ENCODE measurements around the gene TTC4.
"Not testable (repeated sequence)": the region's sequence is repeated elsewhere in the genome, so short reads cannot be mapped to it uniquely, and the experiment has no call there.

The TTC4 gene

DNA sequence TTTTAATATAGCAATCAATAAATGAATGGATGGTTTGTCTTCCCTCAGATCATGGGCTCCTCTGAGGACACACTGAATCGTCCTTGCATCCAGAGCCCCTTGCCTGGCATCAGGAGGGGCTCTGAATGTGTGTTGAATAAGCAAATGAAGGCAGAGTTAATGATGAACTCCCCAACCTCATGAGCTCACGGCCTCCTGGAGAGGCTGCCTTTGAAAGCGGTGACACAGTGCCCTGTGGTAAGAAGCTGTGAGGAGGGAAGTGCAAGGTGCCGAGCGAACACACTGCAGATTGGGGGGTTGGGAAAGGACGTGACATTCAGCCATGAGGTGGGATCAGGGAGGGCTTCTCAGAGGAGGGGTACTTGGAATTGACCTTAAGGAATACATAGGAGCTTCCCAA, 51.9 kb downstream of the TTC4 start:
- FAIRE-seq (no peak), DNase-seq (ENCODE audit: insufficient read length, low spot score) (no peak)
- TF ChIP-seq, protein P1, sequence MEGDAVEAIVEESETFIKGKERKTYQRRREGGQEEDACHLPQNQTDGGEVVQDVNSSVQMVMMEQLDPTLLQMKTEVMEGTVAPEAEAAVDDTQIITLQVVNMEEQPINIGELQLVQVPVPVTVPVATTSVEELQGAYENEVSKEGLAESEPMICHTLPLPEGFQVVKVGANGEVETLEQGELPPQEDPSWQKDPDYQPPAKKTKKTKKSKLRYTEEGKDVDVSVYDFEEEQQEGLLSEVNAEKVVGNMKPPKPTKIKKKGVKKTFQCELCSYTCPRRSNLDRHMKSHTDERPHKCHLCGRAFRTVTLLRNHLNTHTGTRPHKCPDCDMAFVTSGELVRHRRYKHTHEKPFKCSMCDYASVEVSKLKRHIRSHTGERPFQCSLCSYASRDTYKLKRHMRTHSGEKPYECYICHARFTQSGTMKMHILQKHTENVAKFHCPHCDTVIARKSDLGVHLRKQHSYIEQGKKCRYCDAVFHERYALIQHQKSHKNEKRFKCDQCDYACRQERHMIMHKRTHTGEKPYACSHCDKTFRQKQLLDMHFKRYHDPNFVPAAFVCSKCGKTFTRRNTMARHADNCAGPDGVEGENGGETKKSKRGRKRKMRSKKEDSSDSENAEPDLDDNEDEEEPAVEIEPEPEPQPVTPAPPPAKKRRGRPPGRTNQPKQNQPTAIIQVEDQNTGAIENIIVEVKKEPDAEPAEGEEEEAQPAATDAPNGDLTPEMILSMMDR (IDR thresholded peaks at IDR 0.05; ENCODE audit: insufficient read depth, missing control alignments), result no peak

DNA sequence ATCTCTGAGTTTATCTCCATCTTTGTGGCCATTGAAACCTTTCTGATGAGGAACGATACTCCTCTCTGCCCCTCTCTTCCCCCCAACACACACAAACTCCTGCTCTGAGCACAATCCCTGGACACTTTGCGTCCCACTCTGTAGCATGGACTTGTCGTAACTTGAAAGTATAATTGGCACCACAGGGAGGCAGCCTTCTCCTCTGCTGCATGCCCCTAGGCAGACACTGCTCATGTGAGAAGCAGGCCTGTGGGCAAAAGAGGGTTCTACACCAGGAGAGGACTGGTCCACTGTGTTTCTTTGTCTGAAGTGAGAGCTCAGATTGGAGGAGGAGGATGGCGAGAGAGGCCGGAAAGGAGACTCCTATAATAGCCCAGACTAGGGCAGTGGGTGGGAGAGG, 52.4 kb downstream of the TTC4 start:
- no peak for DNase-seq (ENCODE audit: insufficient read length, low spot score)
- FAIRE-seq, result no peak
- TF ChIP-seq, protein P1 (IDR thresholded peaks at IDR 0.05; ENCODE audit: insufficient read depth, missing control alignments), result peak; percentile 47

DNA sequence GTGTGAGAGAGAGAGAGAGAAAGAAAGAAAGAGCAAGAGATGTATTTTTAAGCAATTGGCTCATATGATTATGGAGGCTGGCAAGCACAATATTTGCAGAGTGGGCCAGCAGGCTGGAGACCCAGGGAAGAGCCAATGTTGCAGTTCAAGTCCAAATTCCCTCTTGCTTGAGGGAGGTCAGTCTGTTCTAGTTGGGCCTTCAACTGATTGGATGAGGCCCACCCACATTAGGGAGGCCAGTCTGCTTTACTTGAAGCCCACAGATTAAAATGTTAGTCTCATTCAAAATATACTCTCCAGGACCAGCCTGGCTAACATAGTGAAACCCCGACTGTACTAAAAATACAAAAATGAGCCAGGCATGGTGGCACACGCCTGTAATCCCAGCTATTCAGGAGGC, 57.3 kb downstream of the TTC4 start:
- FAIRE-seq, result no peak
- TF ChIP-seq, protein P1 (IDR thresholded peaks at IDR 0.05; ENCODE audit: insufficient read depth, missing control alignments), result no peak
- DNase-seq (ENCODE audit: insufficient read length, low spot score), result no peak

DNA sequence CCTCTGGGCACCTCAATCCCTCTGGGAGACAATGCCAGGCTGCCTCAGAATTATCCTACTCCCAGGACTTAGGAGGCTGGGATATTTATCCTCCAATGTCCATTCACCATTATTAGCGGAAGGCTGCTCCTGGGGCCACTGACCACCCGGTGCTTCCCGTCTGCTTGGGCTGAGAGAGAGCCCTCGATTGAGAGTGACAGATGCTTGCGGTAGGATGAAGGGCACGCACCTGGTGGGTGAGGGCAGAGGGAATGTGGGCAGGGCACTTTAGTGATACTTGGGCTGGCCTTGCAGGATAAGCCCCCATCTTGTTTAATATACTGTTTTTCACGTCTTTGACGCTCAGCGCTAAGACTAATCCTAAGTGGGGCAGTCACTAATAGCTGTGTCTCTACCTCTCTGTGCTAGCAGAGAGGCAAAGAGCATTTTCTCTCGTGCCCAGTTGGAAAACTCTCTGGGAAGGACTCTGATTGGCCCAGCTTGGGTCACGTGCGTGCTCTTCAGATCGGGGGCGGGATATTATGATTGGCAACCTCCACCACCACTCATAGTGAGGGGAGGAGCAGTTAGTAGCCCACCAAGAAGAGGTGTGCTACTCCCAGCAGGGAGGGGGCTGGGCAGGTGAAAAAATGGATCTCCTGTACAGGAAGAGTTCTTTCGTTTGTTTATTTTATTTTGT, 59.3 kb downstream of the TTC4 start:
- peak; percentile 75 for DNase-seq (ENCODE audit: insufficient read length, low spot score)
- TF ChIP-seq, protein P1 (IDR thresholded peaks at IDR 0.05; ENCODE audit: insufficient read depth, missing control alignments), result no peak
- FAIRE-seq, result peak; percentile 63

DNA sequence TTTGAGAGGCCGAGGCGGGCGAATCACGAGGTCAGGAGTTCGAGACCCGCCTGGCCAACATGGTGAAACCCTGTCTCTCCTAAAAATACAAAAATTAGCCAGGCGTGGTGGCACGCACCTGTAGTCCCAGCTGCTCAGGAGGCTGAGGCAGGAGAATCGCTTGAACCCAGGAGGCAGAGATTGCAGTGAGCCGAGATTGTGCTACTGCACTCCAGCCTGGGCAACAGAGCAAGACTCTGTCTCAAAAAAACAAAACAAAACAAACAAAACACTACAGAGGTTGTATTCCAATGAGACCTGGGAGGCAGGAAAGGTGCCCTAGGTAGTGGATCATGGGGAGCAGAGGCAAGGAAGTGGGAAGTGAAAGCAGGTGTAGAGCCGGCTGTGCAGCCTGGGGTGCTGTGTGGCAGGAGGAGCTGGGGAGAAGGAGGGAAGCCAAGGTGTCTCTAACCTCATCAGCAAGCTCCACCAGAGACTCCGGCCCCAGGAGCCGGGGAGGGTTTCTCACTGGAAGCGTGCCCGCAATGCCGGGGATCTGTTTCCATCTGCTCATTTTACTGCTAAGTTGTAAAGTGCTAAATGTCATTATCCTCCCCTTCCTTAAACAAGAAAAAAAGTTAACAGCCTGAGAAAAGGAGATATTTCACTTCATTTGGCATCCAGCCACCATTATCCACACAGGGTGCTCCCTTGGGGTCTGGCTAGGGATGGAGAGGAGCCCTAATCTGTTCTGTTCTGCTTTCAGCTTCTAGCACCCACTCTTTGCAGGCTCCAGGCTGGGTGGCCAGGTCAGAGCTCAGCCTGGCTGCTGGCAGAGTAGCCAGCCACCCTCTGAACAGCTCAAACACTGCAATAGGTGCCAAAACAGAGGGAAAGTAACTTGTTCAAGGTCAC, 60.4 kb downstream of the TTC4 start:
- DNase-seq (ENCODE audit: insufficient read length, low spot score); FAIRE-seq: not testable (repeated sequence)

DNA sequence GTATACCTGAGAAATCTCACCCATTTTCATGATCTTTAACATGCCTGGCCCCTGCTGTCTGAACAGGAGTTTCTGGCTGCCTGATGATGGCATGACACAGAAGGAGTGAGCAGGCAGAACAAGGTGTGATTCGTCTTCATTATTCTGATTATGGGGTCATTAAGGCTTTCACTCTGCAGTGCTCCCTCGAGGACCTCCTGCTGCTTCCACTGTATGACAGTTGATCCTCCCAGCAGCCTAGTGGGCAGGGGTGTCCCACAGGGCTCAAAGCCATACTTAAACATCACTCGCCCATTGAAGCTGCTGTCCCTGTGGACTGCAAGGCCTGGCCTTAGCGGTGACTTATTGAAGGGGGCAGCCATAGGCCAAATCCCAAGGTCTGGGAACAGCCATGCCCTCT, 61.4 kb downstream of the TTC4 start:
- DNase-seq (ENCODE audit: insufficient read length, low spot score), result no peak
- FAIRE-seq, result no peak
- TF ChIP-seq, protein P1 (IDR thresholded peaks at IDR 0.05; ENCODE audit: insufficient read depth, missing control alignments), result no peak

DNA sequence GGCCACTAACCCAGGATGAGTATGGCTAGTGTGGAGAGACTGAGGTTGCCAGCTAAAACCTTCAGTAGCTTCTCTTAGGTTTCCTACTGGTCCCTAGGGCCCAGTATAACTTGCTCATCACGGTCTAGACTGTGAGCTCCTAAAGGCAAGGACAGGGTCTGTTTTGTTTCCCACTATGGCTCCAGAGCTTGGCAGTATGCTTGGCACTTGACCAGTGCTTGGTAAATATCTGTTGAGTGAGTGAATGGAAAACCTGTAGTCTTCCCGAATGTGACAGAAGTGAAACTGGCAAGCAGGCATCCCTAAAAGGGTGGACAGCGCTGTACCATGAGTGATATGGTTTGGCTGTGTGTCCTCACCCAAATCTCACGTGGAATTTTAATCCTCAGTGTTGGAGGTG, 61.8 kb downstream of the TTC4 start:
- DNase-seq (ENCODE audit: insufficient read length, low spot score), result no peak
- TF ChIP-seq, protein P1 (IDR thresholded peaks at IDR 0.05; ENCODE audit: insufficient read depth, missing control alignments), result no peak
- no peak for FAIRE-seq

Data from D721Med (cell line).